Spleen (tissue), 7 donors: ENCODE results near the gene MAG.

Experiments
- CTCF ChIP-seq, 11 experiments: fragments of 200-600 bp in 7 of 11; fragments of 450-650 bp in 4 of 11; sonication (generic) in 4 of 11; IDR thresholded peaks in 8 of 11; conservative IDR thresholded peaks in 3 of 11; 1 replicate in 7 of 11; 2 replicates in 4 of 11; pipeline versions ENCODE4 v1.4.0 to v1.8.0; 2016 to 2021; ENCODE audit warnings: antibody characterized with exemption in 11 of 11, inconsistent platforms in 4 of 11, mild to moderate bottlenecking in 1 of 11
- POLR2A ChIP-seq, 3 donors: fragments of 450-650 bp; IDR thresholded peaks; one replicate each; pipeline ENCODE4 v1.5.1; 2017; ENCODE audit warnings: antibody characterized with exemption in 3 of 3, mild to moderate bottlenecking in 1 of 3
- donor health status: DM: no; HTN: no; CAD: no; lungs with moderate emphysema.
- donor health status: DM: no; HTN: no; CAD: no.
- donor health status: DM: no; HTN: no; CAD: no.

- TF ChIP-seq CTCF (IDR thresholded peaks at IDR 0.05 in 8 of 11, conservative IDR thresholded peaks at IDR 0.05 in 3 of 11) = no peak
- TF ChIP-seq POLR2A (IDR thresholded peaks at IDR 0.05) = no peak
These were observed 1.4 kb upstream of the MAG start for GRCh38 chr19:35290381-35291127.
